K562 (cell line): ENCODE results near the gene ACHE. TPM values are rescaled to one million over a fixed set of nuclear protein-coding genes. Genes with fewer than 3 reads are reported as not detected.
A peak's percentile ranks its signal among the peaks of the same experiment; 100 is the strongest.

Experiments
- ARID3B ChIP-seq: fragments of 250-450 bp; sonication (Bioruptor Pico); IDR thresholded peaks from 2 replicates; pipeline ENCODE4 v1.4.0; 2020; ENCODE audit warnings: borderline replicate concordance
- CLOCK ChIP-seq: fragments of 250-450 bp; sonication (Bioruptor Pico); IDR thresholded peaks from 2 replicates; pipeline ENCODE4 v1.4.0; 2020; ENCODE audit warnings: mild to moderate bottlenecking, moderate library complexity, borderline replicate concordance
- CREB3 ChIP-seq: fragments of 450-650 bp; conservative IDR thresholded peaks from 2 replicates; pipeline ENCODE4 v1.6.1; 2016; ENCODE audit warnings: missing genetic modification characterization, low read depth, mild to moderate bottlenecking, missing compliant biosample characterization, moderate library complexity
- EP400 ChIP-seq: fragments of 450-650 bp; IDR thresholded peaks from 2 replicates; pipeline ENCODE4 v1.6.1; 2017; ENCODE audit warnings: antibody characterized with exemption, mild to moderate bottlenecking, moderate library complexity
- FOXJ3 ChIP-seq: sonication (generic); formaldehyde crosslinking; IDR thresholded peaks from 2 replicates; pipeline ENCODE4 v1.4.0; 2020; ENCODE audit warnings: mild to moderate bottlenecking, missing genetic modification reagents
- GATAD2B ChIP-seq: fragments of 450-650 bp; IDR thresholded peaks from 2 replicates; pipeline ENCODE4 v1.6.1; 2017; ENCODE audit warnings: mild to moderate bottlenecking, borderline replicate concordance
- HEY1 ChIP-seq: fragments of 250-450 bp; sonication (Bioruptor Pico); IDR thresholded peaks from 2 replicates; pipeline ENCODE4 v1.5.0; 2020; ENCODE audit warnings: mild to moderate bottlenecking, moderate library complexity, borderline replicate concordance
- HNRNPL ChIP-seq: fragments of 200-400 bp; formaldehyde crosslinking; IDR thresholded peaks from 2 replicates; pipeline ENCODE4 v1.6.1; 2017; ENCODE audit warnings: low read depth, mild to moderate bottlenecking, low read length
- LARP7 ChIP-seq: fragments of 450-650 bp; IDR thresholded peaks from 2 replicates; pipeline ENCODE4 v1.6.1; 2016
- MECOM ChIP-seq: fragments of 250-450 bp; sonication (Bioruptor Pico); IDR thresholded peaks from 2 replicates; pipeline ENCODE4 v1.8.0; 2022; ENCODE audit warnings: inconsistent platforms
- MEIS2 ChIP-seq: fragments of 450-650 bp; IDR thresholded peaks from 2 replicates; pipeline ENCODE4 v1.6.1; 2014; ENCODE audit warnings: mild to moderate bottlenecking; ENCODE audit not compliant: partially characterized antibody
- TFAM ChIP-seq: fragments of 250-450 bp; sonication (Bioruptor Pico); conservative IDR thresholded peaks from 2 replicates; pipeline ENCODE4 v1.5.0; 2021; ENCODE audit warnings: mild to moderate bottlenecking, moderate library complexity
- XRCC3 ChIP-seq: fragments of 450-650 bp; IDR thresholded peaks from 2 replicates; pipeline ENCODE4 v1.6.1; 2017; ENCODE audit warnings: mild to moderate bottlenecking, moderate library complexity
- ZBTB8A ChIP-seq: fragments of 450-650 bp; IDR thresholded peaks from 2 replicates; pipeline ENCODE4 v1.6.1; 2018; ENCODE audit warnings: mild to moderate bottlenecking, moderate library complexity; ENCODE audit not compliant: partially characterized antibody
- ZFP36 ChIP-seq: fragments of 150-350 bp; IDR thresholded peaks from 2 replicates; pipeline ENCODE4 v1.6.1; 2018; ENCODE audit warnings: low read length, low read depth; ENCODE audit not compliant: partially characterized antibody
- ZNF444 ChIP-seq: fragments of 250-450 bp; sonication (Bioruptor Pico); IDR thresholded peaks from 2 replicates; pipeline ENCODE4 v1.4.0; 2020; ENCODE audit warnings: mild to moderate bottlenecking, moderate library complexity
- ZNF696 ChIP-seq: fragments of 250-450 bp; sonication (Bioruptor Pico); conservative IDR thresholded peaks from 2 replicates; pipeline ENCODE4 v1.4.0; 2020; ENCODE audit warnings: mild to moderate bottlenecking, moderate library complexity
- ZNF740 ChIP-seq, 3 experiments: fragments of 200-800 bp in 1 of 3; sonication (Bioruptor generic) in 1 of 3; sonication (generic) in 1 of 3; formaldehyde crosslinking in 1 of 3; IDR thresholded peaks; 2 replicates each; pipeline versions ENCODE4 v1.6.1 to v1.8.0; 2016 to 2022; ENCODE audit warnings: mild to moderate bottlenecking in 2 of 3, missing compliant biosample characterization in 2 of 3, missing genetic modification characterization in 2 of 3, missing genetic modification reagents in 1 of 3
- ZNF76 ChIP-seq: fragments of 250-450 bp; sonication (Bioruptor Pico); IDR thresholded peaks from 2 replicates; pipeline ENCODE4 v1.4.0; 2020; ENCODE audit warnings: mild to moderate bottlenecking, moderate library complexity, borderline replicate concordance
- ZZZ3 ChIP-seq: fragments of 450-650 bp; IDR thresholded peaks from 2 replicates; pipeline ENCODE4 v1.6.1; 2016; ENCODE audit warnings: antibody characterized with exemption, mild to moderate bottlenecking, moderate library complexity
- polyA plus RNA-seq, 8 experiments: library from polyadenylated mRNA; depleted of rRNA in 4 of 8; stranded (reverse) in 5 of 8; unstranded in 3 of 8; fragments of >200 nt; fragmentation: Nextera tagmentation in 2 of 8; fragmentation: Illumina TruSeq in 1 of 8; extraction: Ambion mirVana in 2 of 8; extraction: Trizol in 1 of 8; gene quantifications; 2 replicates each; pipeline versions ENCODE4 v1.2.1 to v1.2.3, GENCODE V29; 2011 to 2014; ENCODE audit warnings: inconsistent platforms in 1 of 8, missing spikeins in 1 of 8
- total RNA-seq, 7 experiments: library from RNA; depleted of rRNA in 6 of 7; stranded (reverse); fragments of >200 nt in 6 of 7; fragmentation: Illumina TruSeq in 2 of 7; extraction: Trizol in 2 of 7; gene quantifications; 2 replicates each; pipeline versions ENCODE4 v1.2.1 to v1.2.3, GENCODE V29; 2011 to 2021; ENCODE audit warnings: low replicate concordance in 1 of 7

ACHE gene
- total and polyA plus RNA-seq, 9 of the 15 experiments (the other 6 are each of a cell fraction or from before 2014, with no cell fraction given): 0.04 to 8.8 (median 1.9) TPM

- TF ChIP-seq ZNF740 (CRISPR knock-in tag; IDR thresholded peaks at IDR 0.05): no peak; the same call in 1 of the 2 replicates
- no peak for TF ChIP-seq ZNF740 (tag; IDR thresholded peaks at IDR 0.05)
- TF ChIP-seq TFAM: no peak
- peak; percentile 96 for TF ChIP-seq ZZZ3
- TF ChIP-seq ZBTB8A: no peak
- 0 out of 2 replicates have a peak, but pooled peaks have one; percentile 62 for TF ChIP-seq GATAD2B
- peak; percentile 12; the same call in 1 of the 2 replicates for TF ChIP-seq HEY1
- peak; percentile 74; the same call in 1 of the 2 replicates for TF ChIP-seq ZNF76 (CRISPR knock-in tag)
- peak; percentile 84 for TF ChIP-seq MEIS2
- TF ChIP-seq MECOM (CRISPR knock-in tag): no peak
- TF ChIP-seq CLOCK: no peak
- TF ChIP-seq LARP7: no peak
- TF ChIP-seq XRCC3: no peak
- no peak for TF ChIP-seq ZNF696 (CRISPR knock-in tag)
- no peak for TF ChIP-seq FOXJ3 (CRISPR knock-in tag)
- TF ChIP-seq HNRNPL: peak; percentile 55; the same call in 1 of the 2 replicates
- no peak for TF ChIP-seq ZFP36
- TF ChIP-seq ARID3B (CRISPR knock-in tag): 0 out of 2 replicates have a peak, but pooled peaks have one; percentile 28
- peak; percentile 11; the same call in 1 of the 2 replicates for TF ChIP-seq ZNF444 (CRISPR knock-in tag)
- TF ChIP-seq CREB3 (tag): peak; percentile 70
- peak; percentile 97 for TF ChIP-seq EP400
Observed at GRCh38 chr7:100874577-100875355, 20.9 kb downstream of the ACHE start, which contains the start of gene SRRT (continued).
